ENCODE results near the gene NEO1. TPM values are rescaled to one million over a fixed set of nuclear protein-coding genes. Genes with fewer than 3 reads are reported as not detected.

Gene NEO1
- total RNA-seq, 1 donor from 2014 or later: 21.8 TPM

GRCh38 chr15:73254598-73254997, 202.3 kb downstream of the NEO1 start:
- Histone ChIP-seq H3K36me3 (peaks cover 17 to 40% of the 10 kb centered on the region in 2 donors), H3K27me3 (no peaks in the 10 kb centered on the region), H3K9me3 (no peaks in the 10 kb centered on the region), H3K4me3 (no peak overlapping the region), H3K27ac (no peak overlapping the region), H3K4me1 (no peaks in the 10 kb centered on the region)
- DNase-seq (ENCODE audit: low spot score in 2 of 2): no peak
- no peak for TF ChIP-seq CTCF (IDR thresholded peaks at IDR 0.05)
- intact Hi-C loops (cut with DNase I): no loop called here

- peaks cover 26 to 59% of the 10 kb centered on the region in 2 donors for H3K36me3 ChIP-seq
- H3K27ac ChIP-seq: no peak overlapping the region
- H3K27me3 ChIP-seq: no peaks in the 10 kb centered on the region
- H3K4me1 ChIP-seq: no peaks in the 10 kb centered on the region
- intact Hi-C loops (cut with DNase I): no loop called here
- no peak for TF ChIP-seq CTCF (IDR thresholded peaks at IDR 0.05)
- DNase-seq (ENCODE audit: low spot score in 2 of 2): no peak
- no peak overlapping the region for H3K4me3 ChIP-seq
- H3K9me3 ChIP-seq: no peaks in the 10 kb centered on the region
Observed at GRCh38 chr15:73258271-73259108, 206.2 kb downstream of the NEO1 start.

- H3K36me3 ChIP-seq: peaks cover 7 to 31% of the 10 kb centered on the region in 2 donors
- DNase-seq (ENCODE audit: low spot score in 2 of 2): no peak
- H3K27me3 ChIP-seq: no peaks in the 10 kb centered on the region
- no peaks in the 10 kb centered on the region for H3K4me1 ChIP-seq
- intact Hi-C loops (cut with DNase I): no loop called here
- no peak overlapping the region for H3K27ac ChIP-seq
- H3K4me3 ChIP-seq: no peak overlapping the region
- no peaks in the 10 kb centered on the region for H3K9me3 ChIP-seq
- TF ChIP-seq CTCF (IDR thresholded peaks at IDR 0.05): no peak
Observed at GRCh38 chr15:73264881-73265280, 212.6 kb downstream of the NEO1 start.

DNA sequence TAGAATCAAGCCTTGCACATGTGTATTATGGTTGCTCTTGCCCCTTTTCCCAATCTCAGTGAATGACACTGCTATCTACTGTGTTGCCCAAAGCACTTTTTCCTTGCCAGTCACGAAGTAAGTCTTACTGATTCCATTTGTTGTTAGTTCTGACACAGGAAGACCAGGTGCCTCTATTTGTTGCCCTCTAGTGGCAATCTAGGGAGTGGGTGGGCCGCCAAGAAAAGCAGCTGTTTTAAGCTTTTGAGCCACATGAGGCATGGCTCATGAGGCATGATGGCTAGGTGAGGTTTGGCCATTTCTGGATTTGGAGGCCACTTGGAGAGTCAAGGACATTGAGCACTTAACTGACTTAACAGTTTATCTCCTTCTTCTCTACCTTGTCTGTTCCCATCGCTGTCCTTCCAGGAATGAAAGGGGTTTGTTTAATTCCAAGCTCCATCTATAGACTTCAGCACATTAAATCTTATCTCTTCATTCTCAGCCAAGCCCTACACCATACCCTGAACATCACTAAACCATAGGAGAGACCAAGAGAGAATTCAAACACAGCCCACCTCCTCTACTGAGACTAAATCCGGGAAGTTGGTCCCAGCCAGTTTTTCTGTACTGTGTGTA, 213.4 kb downstream of the NEO1 start:
- peak in 2 of 3 experiments; percentile 58 to 60 for TF ChIP-seq CTCF (IDR thresholded peaks at IDR 0.05)
- H3K36me3 ChIP-seq: peaks cover 6 to 32% of the 10 kb centered on the region in 2 donors
- no peaks in the 10 kb centered on the region for H3K27me3 ChIP-seq
- no peaks in the 10 kb centered on the region for H3K4me1 ChIP-seq
- intact Hi-C loops (cut with DNase I): no loop called here
- H3K4me3 ChIP-seq: no peak overlapping the region
- H3K27ac ChIP-seq: no peak overlapping the region
- H3K9me3 ChIP-seq: no peaks in the 10 kb centered on the region
- DNase-seq (ENCODE audit: low spot score in 2 of 2): peak in 1 of 2 donors; percentile 65

DNA sequence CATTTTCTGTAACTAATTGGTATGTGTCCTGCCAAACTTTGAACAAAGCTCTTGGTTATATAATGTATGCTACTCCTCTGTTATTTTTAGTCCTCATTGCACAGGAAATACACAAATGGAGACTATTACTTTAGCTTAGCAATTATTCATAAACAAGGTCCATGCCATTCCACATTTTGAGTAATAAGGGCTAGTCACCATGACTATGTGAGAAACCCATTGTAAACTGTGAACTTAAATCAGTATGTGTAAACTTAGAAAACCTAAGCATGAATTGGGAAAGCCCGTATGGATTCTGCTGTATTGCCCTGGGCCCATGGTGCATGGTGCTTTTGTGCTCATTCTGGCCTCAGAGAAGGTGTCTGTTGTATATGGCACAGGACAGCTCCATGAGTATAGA, 216.2 kb downstream of the NEO1 start:
- H3K27me3 ChIP-seq: no peaks in the 10 kb centered on the region
- no peak for DNase-seq (ENCODE audit: low spot score in 2 of 2)
- no peaks in the 10 kb centered on the region for H3K9me3 ChIP-seq
- TF ChIP-seq CTCF (IDR thresholded peaks at IDR 0.05): no peak
- intact Hi-C loops (cut with DNase I): no loop called here
- peaks cover 10 to 36% of the 10 kb centered on the region in 2 donors for H3K36me3 ChIP-seq
- no peak overlapping the region for H3K4me3 ChIP-seq
- H3K4me1 ChIP-seq: peaks cover 0 to 3% of the 10 kb centered on the region in 2 donors
- no peak overlapping the region for H3K27ac ChIP-seq
